GM12878 (cell line): ENCODE results near the gene UNKL. TPM values are rescaled to one million over a fixed set of nuclear protein-coding genes. Genes with fewer than 3 reads are reported as not detected.

ENCODE experiments used
- ATAC-seq: fragments of 200-7000 bp; cut with Tn5 transposase; 3 replicates; pipeline ENCODE4 v1.9.1; 2020; ENCODE audit warnings: mild to moderate bottlenecking, moderate library complexity
- BruUV-seq: library from RNA; stranded (reverse); fragments of 400-500 nt; replicated peaks from 2 replicates; lab custom pipeline; 2021; lab: Mats Ljungman, UMichigan
- CTCF ChIA-PET: fragments of 300-600 bp; sonication (Branson Sonifier 250); formaldehyde crosslinking; extraction: SDS; loops from one replicate; lab custom pipeline; 2021; ENCODE audit warnings: inconsistent platforms; lab: Yijun Ruan, JAX
- POLR2A ChIA-PET: fragments of 350-600 bp; formaldehyde crosslinking; extraction: SDS; loops from one replicate; lab custom pipeline; 2021; ENCODE audit warnings: inconsistent platforms; lab: Charles Lee
- RAD21 ChIA-PET: fragments of 300-600 bp; sonication (Branson Sonifier 250); formaldehyde crosslinking; loops from one replicate; lab custom pipeline; 2023; ENCODE audit warnings: antibody characterized with exemption; ENCODE audit not compliant: unreplicated experiment; lab: Charles Lee
- SMC1A ChIA-PET: fragments of 300-600 bp; sonication (Branson Sonifier 250); formaldehyde crosslinking; loops from one replicate; lab custom pipeline; 2023; ENCODE audit not compliant: unreplicated experiment, uncharacterized antibody; lab: Charles Lee
- DNase-seq: peaks from one replicate; pipeline ENCODE4 v3.0.0-alpha.2; 2011; ENCODE audit warnings: low read depth, low spot score
- FAIRE-seq: peaks from 3 replicates; lab custom pipeline; 2011; peaks lifted over from hg19 to GRCh38; lab: Jason Lieb, UNC
- H2AFZ ChIP-seq: 2 replicates; pipeline ENCODE4 v1.6.0; 2011; ENCODE audit warnings: low read depth, low read length, control low read depth; ENCODE audit not compliant: control insufficient read depth
- H3K27ac ChIP-seq: 2 replicates; pipeline ENCODE4 v1.5.1; 2011; ENCODE audit warnings: control low read depth; ENCODE audit not compliant: control insufficient read depth, insufficient read depth
- H3K27me3 ChIP-seq, 2 experiments: replicated peaks in 1 of 2; 2 replicates each; pipeline versions ENCODE4 v1.6.0 to v1.6.1; 2011; ENCODE audit warnings: low read length in 1 of 2; ENCODE audit not compliant: control insufficient read depth in 2 of 2, insufficient read depth in 2 of 2
- H3K36me3 ChIP-seq, 2 experiments: 2 replicates each; pipeline ENCODE4 v1.5.1; 2011; ENCODE audit warnings: low read length in 1 of 2; ENCODE audit not compliant: control insufficient read depth in 2 of 2, insufficient read depth in 2 of 2
- H3K4me1 ChIP-seq: 2 replicates; pipeline ENCODE4 v1.6.1; 2011; ENCODE audit warnings: mild to moderate bottlenecking, low read length, moderate library complexity, mixed read lengths; ENCODE audit not compliant: control insufficient read depth, insufficient read depth
- H3K4me2 ChIP-seq: 2 replicates; pipeline ENCODE4 v1.6.0; 2011; ENCODE audit warnings: control low read depth; ENCODE audit not compliant: control insufficient read depth, insufficient read depth
- H3K4me3 ChIP-seq: fragments of 200-600 bp; sonication (generic); 2 replicates; pipeline ENCODE4 v1.5.1; 2016
- H3K79me2 ChIP-seq: 2 replicates; pipeline ENCODE4 v1.6.0; 2011; ENCODE audit warnings: low read length; ENCODE audit not compliant: control insufficient read depth, insufficient read depth
- H3K9ac ChIP-seq: 2 replicates; pipeline ENCODE4 v1.8.0; 2011; ENCODE audit warnings: low read length, control low read depth, mixed read lengths; ENCODE audit not compliant: control insufficient read depth, insufficient read depth
- H3K9me3 ChIP-seq: replicated peaks from 3 replicates; pipeline ENCODE4 v1.5.1; 2011; ENCODE audit warnings: mild to moderate bottlenecking, low read length; ENCODE audit not compliant: control insufficient read depth, insufficient read depth
- H4K20me1 ChIP-seq: 2 replicates; pipeline ENCODE4 v1.6.0; 2011; ENCODE audit not compliant: control insufficient read depth, insufficient read depth
- NFXL1 ChIP-seq: fragments of 450-650 bp; IDR thresholded peaks from 2 replicates; pipeline ENCODE4 v1.6.1; 2017; ENCODE audit warnings: antibody characterized with exemption, mild to moderate bottlenecking, borderline replicate concordance
- TBL1XR1 ChIP-seq: IDR thresholded peaks from 2 replicates; pipeline ENCODE4 v1.6.1; 2012; ENCODE audit warnings: low read depth, low read length, improper control_type of control experiment
- YBX1 ChIP-seq: fragments of 450-650 bp; IDR thresholded peaks from 2 replicates; pipeline ENCODE4 v1.6.1; 2016; ENCODE audit warnings: antibody characterized with exemption
- WGBS: methylation state at CpG from one replicate; pipeline ENCODE4 v1.1.6; 2016; ENCODE audit warnings: low lambda C conversion rate; ENCODE audit not compliant: insufficient replicate concordance, insufficient coverage; ENCODE audit errors: missing lambda C conversion rate; 5-methylcytosine and 5-hydroxymethylcytosine counted together
- in situ Hi-C: fragments of 300-500 bp; cut with MboI; formaldehyde crosslinking; loops from 9 replicates; pipeline ENCODE4 v1.14.3; 2018; ENCODE audit warnings: mixed read lengths
- intact Hi-C: fragments of 100-400 bp; cut with micrococcal nuclease; formaldehyde crosslinking; loops from one replicate; pipeline ENCODE4 v1.14.2; 2022; ENCODE audit not compliant: unreplicated experiment
- polyA plus RNA-seq, 11 experiments: library from polyadenylated mRNA; depleted of rRNA in 4 of 11; unstranded in 6 of 11; stranded (reverse) in 5 of 11; fragments of >200 nt; fragmentation: Nextera tagmentation in 4 of 11; fragmentation: Illumina TruSeq in 1 of 11; extraction: Ambion mirVana in 4 of 11; extraction: Trizol in 1 of 11; gene quantifications; 1 replicate in 1 of 11; 2 replicates in 10 of 11; pipeline versions ENCODE4 v1.2.1 to v1.2.3, GENCODE V29; 2011 to 2016; ENCODE audit warnings: inconsistent platforms in 2 of 11, missing spikeins in 2 of 11, low read depth in 1 of 11
- total RNA-seq, 4 experiments: library from RNA; depleted of rRNA in 3 of 4; stranded (reverse); fragments of >200 nt in 3 of 4; fragmentation: Illumina TruSeq in 1 of 4; extraction: Trizol in 1 of 4; gene quantifications; 2 replicates each; pipeline versions ENCODE4 v1.2.1 to v1.2.3, GENCODE V29; 2013 to 2021
- TF ChIP-seq, protein P1 (sequence below): fragments of 450-650 bp; IDR thresholded peaks from 2 replicates; pipeline ENCODE4 v1.6.1; 2016; ENCODE audit warnings: mild to moderate bottlenecking

Gene UNKL
- total and polyA plus RNA-seq, 10 of the 15 experiments (the other 5 are each of a cell fraction or from before 2014, with no cell fraction given), result 0.40 to 21.6 (median 9.1) TPM

DNA sequence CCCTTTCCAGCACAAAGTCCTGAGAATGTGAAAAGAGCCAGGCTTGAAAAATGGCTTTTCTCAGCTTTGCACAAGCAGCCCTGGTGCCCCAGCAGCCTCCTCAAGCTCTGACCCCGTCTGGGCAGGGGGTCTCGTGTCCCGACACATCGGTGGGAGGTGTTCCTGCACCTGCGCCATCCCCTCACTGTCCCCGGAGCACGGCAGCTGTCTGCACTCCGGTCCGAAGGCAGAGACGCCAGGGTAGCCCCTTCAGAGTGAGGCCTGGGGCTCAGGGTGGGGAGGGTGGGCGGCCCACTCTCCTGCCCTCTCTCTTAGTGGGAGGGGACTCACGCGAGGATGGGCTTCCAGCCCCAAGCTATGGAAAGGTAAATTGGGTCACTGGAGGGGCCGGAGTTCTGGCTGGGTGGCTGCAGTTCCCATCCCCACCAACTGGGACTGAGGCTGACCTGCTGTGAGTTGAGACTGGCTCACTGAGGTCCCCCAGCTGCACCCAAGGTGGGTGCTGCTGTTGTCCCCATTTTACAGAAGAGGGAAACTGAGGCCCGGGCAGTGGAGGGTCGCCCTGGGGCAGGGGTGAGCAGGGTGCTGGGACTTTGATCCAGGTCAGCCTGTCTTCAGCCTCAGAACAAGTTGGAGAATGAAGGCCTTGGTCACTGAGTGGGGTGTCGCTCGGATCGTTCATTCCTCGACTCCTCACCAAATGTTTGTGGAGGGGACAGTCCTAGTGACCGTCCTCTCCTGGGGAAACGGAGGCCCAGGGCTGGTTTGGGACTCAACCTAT lies 83.4 kb downstream of the UNKL start:
- Histone ChIP-seq H3K9me3 (peaks cover 2% of the 10 kb centered on the region; the same call in 2 of the 3 replicates), H3K79me2 (no peaks in the 10 kb centered on the region), H3K27ac (no peak overlapping the region), H3K27me3 (peaks cover 5 to 14% of the 10 kb centered on the region in 2 experiments; a peak in 3 of 4 replicates), H3K9ac (no peak overlapping the region), H3K4me3 (0 out of 2 replicates have a peak overlapping the region, but pooled peaks have one; percentile 22), H4K20me1 (no peaks in the 10 kb centered on the region), H2AFZ (no peak overlapping the region), H3K36me3 (no peaks in the 10 kb centered on the region), H3K4me1 (peaks cover 9% of the 10 kb centered on the region; the same call in 1 of the 2 replicates), H3K4me2 (peak overlapping the region; percentile 40)
- RAD21 ChIA-PET, result no interaction called here
- BruUV-seq, result no TSS peak
- CTCF ChIA-PET, result interaction anchor here (0.6 kb wide), 1 partner anchor 150 kb away, joined by 3 read pairs; no protein-coding TSS in a partner anchor
- TF ChIP-seq YBX1 (no peak), TBL1XR1 (no peak), NFXL1 (0 out of 2 replicates have a peak, but pooled peaks have one; percentile 5)
- TF ChIP-seq, protein P1, sequence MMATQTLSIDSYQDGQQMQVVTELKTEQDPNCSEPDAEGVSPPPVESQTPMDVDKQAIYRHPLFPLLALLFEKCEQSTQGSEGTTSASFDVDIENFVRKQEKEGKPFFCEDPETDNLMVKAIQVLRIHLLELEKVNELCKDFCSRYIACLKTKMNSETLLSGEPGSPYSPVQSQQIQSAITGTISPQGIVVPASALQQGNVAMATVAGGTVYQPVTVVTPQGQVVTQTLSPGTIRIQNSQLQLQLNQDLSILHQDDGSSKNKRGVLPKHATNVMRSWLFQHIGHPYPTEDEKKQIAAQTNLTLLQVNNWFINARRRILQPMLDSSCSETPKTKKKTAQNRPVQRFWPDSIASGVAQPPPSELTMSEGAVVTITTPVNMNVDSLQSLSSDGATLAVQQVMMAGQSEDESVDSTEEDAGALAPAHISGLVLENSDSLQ, result no peak
- 39% methylated on average over 21 of the region's 22 CpGs for WGBS
- FAIRE-seq (no peak), ATAC-seq (peak; percentile 17), DNase-seq (no peak)
- intact Hi-C loops, result no loop called here
- SMC1A ChIA-PET, result no interaction called here
- in situ Hi-C loops, result no loop called here
- POLR2A ChIA-PET, result interaction anchor here (0.5 to 1.0 kb wide), 2 partner anchors 11 to 38 kb away, joined by 3 to 6 read pairs; no protein-coding TSS in a partner anchor
